Middle frontal gyrus (tissue), 1 donor: ENCODE measurements around the gene WASL.
"Not testable (repeated sequence)": the region's sequence is repeated elsewhere in the genome, so short reads cannot be mapped to it uniquely, and the experiment has no call there.

Experiments used
- DNase-seq: peaks from one replicate; pipeline ENCODE4 v3.0.0-alpha.2; 2015; ENCODE audit warnings: low spot score; ENCODE audit errors: extremely low spot score

The WASL gene

DNA sequence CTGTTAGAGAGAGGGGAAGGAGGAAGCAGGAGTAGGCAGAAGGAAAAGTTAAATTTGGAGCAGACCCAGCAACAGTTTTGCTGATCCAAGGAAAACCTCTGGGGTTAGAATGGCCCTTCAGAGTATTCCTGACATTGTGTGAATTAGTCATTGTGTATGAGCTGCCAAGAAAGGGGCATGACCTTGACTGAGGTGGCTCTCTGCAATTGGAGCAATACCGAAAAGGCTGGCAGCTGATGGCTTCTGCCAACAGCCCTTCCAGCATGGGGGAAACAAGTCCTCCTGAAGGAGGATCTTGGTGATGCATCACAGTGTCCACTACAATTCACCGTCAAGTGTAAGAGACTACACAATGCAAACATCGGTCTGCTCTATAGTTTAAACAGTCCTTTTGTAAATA lies 20.6 kb upstream of the WASL start:
- no peak for DNase-seq

GRCh38 chr7:123768493-123768892 lies 19.7 kb upstream of the WASL start:
- no peak for DNase-seq

DNA sequence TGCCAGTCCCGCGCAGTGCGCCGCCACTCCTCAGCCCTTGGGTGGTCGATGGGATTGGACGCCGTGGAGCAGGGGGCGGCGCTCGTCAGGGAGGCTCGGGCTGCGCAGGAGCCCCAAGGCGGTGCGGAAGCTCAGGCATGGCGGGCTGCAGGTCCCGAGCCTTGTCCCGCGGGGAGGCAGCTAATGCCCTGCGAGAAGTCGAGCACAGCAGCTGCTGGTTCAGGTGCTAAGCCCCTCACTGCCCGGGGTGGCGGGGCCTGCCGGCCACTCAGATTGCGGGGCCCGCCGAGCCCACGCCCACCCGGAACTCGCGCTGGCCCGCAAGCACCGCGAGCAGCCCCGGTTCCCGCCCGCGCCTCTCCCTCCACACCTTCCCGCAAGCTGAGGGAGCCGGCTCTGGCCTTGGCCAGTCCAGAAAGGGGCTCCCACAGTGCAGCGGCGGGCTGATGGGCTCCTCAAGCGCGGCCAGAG lies 14.4 kb upstream of the WASL start:
- no peak for DNase-seq

GRCh38 chr7:123761729-123762128 lies 12.9 kb upstream of the WASL start:
- DNase-seq: no peak

DNA sequence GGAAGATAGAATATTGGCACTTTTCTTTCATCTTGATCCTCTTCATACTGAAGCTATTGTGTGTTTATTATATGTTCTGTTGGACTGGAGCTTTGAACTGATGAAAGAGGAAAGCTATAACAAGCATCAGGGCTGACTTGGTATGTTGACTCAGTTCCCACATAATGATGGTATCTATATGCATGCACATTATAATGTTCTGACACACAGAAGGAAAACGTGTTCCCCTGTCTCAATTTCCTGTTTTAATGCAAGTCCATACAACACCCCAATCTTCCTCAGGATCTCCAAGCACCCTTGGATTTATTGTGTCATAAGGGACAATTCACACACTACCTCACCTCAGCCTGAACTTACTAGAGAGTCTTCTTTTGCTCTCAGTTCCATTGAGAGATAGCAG lies 8.3 kb upstream of the WASL start:
- DNase-seq: no peak

DNA sequence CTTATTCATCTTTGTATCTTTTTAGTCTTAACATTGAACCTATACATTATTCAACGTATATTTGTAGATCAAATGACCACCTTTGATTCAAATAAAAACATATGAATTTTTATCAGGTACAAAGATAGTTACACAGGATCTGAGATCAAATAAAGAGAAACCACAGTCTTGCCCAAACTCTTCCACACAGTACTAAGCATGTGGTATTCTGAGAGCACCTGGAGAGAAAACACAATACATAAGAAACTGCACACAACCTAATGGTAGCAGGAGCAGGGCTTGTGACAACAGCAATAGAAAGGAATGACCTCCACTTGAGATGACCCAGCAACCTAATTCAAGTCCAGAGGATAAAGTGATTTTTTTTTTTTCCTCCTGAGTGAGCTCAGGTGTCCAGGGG lies 6.5 kb upstream of the WASL start:
- no peak for DNase-seq

GRCh38 chr7:123754271-123754871 lies 5.6 kb upstream of the WASL start:
- no peak for DNase-seq

DNA sequence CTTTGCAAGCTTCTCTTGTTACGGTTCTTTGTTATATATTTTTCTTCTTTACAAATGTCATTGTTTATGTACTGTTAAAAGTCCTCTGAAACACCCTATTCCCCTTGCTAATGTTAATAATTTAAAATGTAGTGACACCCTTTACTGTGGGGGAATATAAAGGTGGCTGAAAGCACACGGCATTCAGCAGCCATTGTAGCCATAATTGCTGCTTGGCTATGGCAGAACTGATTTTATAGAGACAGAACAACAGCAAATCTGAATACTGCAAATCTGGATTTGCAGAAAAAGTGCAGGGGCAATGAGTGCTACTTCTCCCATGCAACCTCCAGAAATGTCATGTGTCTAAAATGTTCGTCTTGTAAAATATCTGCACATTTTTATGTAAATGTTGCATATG lies 3.7 kb upstream of the WASL start:
- no peak for DNase-seq

GRCh38 chr7:123751821-123752220 lies 3.0 kb upstream of the WASL start:
- DNase-seq: no peak

DNA sequence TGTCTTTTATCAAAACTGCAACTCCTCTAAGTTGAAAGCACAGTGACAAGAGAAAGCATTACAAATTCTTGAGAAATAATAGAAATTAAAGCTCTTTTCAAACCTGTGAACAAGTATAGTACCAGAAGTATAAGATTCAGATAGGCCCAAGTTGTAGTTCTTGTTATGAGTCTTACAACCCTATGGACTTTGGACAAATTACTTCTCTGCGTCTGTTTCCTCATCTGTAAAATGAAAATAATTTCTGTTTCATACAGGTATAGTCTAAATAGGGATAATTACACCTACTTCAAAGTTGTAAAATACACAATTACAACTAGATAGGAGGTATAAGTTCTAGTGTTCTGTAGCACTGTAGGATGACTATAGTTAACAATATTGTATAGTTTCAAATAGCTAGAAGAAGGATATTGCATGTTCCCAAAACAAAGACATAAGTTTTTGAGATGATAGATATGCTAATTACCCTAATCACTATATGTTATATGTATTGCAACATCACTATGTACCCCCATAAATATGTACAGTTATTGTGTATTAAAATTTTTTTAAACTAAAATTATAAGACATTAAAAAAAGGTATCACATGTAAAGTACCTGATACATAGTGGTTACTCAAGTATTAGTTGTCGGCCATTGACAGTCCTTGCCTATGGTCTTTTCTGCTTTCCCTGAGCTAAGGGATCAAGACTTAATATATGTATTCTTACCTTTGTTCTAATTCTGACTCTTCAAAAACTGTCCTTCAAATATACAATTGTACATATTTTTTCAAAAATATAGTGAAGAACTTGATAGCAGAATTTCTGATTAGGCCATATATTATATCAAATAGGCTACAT lies 1.8 kb upstream of the WASL start:
- no peak for DNase-seq

GRCh38 chr7:123749537-123749857 lies 694 bp upstream of the WASL start:
- DNase-seq: no peak

GRCh38 chr7:123748171-123748733 lies 551 bp downstream of the WASL start:
- no peak for DNase-seq

DNA sequence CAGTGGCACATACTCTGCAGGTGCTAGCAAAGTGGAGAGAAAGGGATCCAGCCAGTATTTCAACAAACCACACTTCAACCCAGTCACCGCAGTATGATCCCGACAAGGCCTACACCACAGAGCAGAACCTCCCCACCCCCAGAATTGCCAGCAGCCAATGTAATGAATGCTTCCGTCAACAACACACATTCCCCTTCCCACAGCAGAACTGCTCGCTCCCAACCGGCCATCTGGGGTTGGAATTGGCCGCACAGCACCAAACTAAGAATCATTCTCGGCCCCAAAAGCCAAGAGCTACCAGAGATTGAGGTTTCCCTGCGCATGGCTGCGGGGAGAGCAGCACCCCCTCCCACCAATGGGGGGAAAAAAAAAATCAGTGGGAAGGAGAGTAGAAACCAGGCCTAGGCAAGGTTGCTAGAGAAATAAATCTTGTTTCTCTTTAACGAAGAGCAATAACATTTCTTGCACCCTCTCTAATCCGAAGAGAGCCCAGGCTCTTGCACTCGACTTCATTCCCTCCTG lies 1.1 kb downstream of the WASL start:
- DNase-seq: no peak

GRCh38 chr7:123746931-123747488 lies 1.8 kb downstream of the WASL start:
- no peak for DNase-seq

GRCh38 chr7:123746055-123746454 lies 2.7 kb downstream of the WASL start:
- DNase-seq: no peak

DNA sequence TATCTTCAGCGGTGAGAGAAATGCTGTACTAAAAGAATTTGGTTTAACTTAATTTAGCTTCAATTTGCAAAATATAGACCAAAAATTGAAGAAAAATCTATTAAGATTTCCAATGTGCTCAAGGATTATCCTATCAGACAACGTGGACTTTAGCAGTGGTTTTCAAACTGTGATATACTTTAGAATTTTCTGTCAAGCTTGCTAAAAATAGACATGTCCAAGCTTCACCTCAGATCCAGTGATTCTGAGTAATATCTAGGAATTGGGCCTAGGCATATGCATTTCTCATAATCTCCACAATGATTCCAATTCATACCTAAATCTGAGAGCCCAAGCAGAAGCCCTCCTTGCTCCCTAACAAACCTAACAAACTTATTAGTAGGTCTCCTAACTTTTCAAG lies 3.4 kb downstream of the WASL start:
- no peak for DNase-seq

- no peak for DNase-seq
Measured at GRCh38 chr7:123744416-123744815, 4.4 kb downstream of the WASL start.

DNA sequence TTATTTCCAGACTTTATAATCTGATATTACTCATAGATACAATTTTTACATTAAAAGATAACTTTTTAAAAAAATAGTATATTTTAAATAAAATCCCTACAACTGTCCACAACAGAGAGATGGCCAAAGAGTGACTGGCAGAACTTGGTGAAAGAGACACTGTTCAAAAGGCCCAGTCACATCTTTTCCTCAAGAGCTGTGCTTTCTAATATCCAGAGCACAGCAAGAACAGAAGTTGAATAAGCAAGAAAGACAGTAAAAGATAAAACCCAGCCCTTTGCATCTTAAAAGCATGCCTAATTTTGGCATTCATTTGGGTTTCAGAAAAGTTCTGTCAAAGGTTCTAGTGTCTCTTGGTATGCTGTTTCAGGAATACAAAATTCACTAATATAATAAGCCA lies 6.9 kb downstream of the WASL start:
- no peak for DNase-seq

- DNase-seq: no peak
Measured at GRCh38 chr7:123738808-123739207, 10.0 kb downstream of the WASL start.

- DNase-seq: no peak
Measured at GRCh38 chr7:123738356-123738755, 10.4 kb downstream of the WASL start.

- not testable (repeated sequence) for DNase-seq
Measured at GRCh38 chr7:123737168-123737674, 11.6 kb downstream of the WASL start.

DNA sequence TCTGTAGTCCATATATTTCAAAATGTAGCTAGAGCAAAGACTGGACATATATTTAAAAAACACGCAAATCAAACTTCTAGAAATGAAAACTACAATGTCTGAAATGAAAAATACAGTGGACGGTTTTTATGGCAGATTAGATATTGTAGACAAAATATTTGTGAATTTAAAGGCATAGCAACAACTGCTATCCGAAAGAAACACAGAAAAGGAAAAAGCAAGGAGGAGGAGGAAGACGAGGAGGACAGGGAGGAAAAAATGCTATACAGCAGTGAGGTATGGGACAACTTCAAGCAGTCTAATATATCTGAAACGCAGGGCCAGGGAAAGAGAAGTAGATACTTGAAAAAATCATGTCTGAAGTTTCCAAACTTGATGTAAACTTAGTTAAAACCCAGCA lies 13.3 kb downstream of the WASL start:
- no peak for DNase-seq
